Tibial nerve (tissue), 4 donors: ENCODE measurements around the gene CDKN2A. TPM values are rescaled to one million over a fixed set of nuclear protein-coding genes. Genes with fewer than 3 reads are reported as not detected.

Experiments used
- DNase-seq, 2 donors: peaks; one replicate each; pipeline ENCODE4 v3.0.0-alpha.2; 2019; ENCODE audit warnings: low spot score in 2 of 2
- H3K27ac ChIP-seq, 4 donors: fragments of 200-600 bp; sonication (generic) in 3 of 4; one replicate each; pipeline ENCODE4 v1.5.1; 2017 to 2019; ENCODE audit warnings: mild to moderate bottlenecking in 1 of 4
- H3K27me3 ChIP-seq, 2 donors: fragments of 200-600 bp; sonication (generic) in 1 of 2; one replicate each; pipeline versions ENCODE4 v1.5.1 to v1.6.0; 2017 to 2019
- H3K36me3 ChIP-seq, 3 donors: fragments of 200-600 bp; sonication (generic); one replicate each; pipeline ENCODE4 v1.5.1; 2018 to 2019
- H3K4me1 ChIP-seq, 4 donors: fragments of 200-600 bp; sonication (generic) in 3 of 4; one replicate each; pipeline ENCODE4 v1.5.1; 2017 to 2019
- H3K4me3 ChIP-seq, 4 donors: fragments of 200-600 bp; sonication (generic) in 3 of 4; one replicate each; pipeline ENCODE4 v1.5.1; 2017 to 2019; ENCODE audit warnings: mild to moderate bottlenecking in 1 of 4, moderate library complexity in 1 of 4
- H3K9me3 ChIP-seq, 4 donors: fragments of 200-600 bp; sonication (generic) in 3 of 4; one replicate each; pipeline ENCODE4 v1.5.1; 2017 to 2019
- CTCF ChIP-seq, 5 experiments: fragments of 200-600 bp in 3 of 5; fragments of 450-650 bp in 2 of 5; sonication (generic) in 3 of 5; IDR thresholded peaks; one replicate each; pipeline ENCODE4 v1.5.1; 2016 to 2019; ENCODE audit warnings: antibody characterized with exemption in 5 of 5, mild to moderate bottlenecking in 3 of 5, moderate library complexity in 2 of 5
- EP300 ChIP-seq, 2 donors: sonication (generic); formaldehyde crosslinking; IDR thresholded peaks; one replicate each; pipeline ENCODE4 v1.6.1; 2017; ENCODE audit warnings: antibody characterized with exemption in 2 of 2, mild to moderate bottlenecking in 1 of 2
- POLR2A ChIP-seq, 2 donors: fragments of 450-650 bp; IDR thresholded peaks; one replicate each; pipeline ENCODE4 v1.6.1; 2017; ENCODE audit warnings: antibody characterized with exemption in 2 of 2, mild to moderate bottlenecking in 2 of 2, moderate library complexity in 2 of 2
- WGBS, 2 donors: methylation state at CpG; one replicate each; pipeline ENCODE4 v1.1.5; 2018; 5-methylcytosine and 5-hydroxymethylcytosine counted together
- total RNA-seq, 4 donors: library from RNA; depleted of rRNA; stranded (reverse); fragments of >200 nt; gene quantifications; one replicate each; pipeline ENCODE4 v1.1.0, GENCODE V29; 2016

CDKN2A gene
- total RNA-seq, 4 donors from 2014 or later: 1.7 to 11.6 (median 2.4) TPM

DNA sequence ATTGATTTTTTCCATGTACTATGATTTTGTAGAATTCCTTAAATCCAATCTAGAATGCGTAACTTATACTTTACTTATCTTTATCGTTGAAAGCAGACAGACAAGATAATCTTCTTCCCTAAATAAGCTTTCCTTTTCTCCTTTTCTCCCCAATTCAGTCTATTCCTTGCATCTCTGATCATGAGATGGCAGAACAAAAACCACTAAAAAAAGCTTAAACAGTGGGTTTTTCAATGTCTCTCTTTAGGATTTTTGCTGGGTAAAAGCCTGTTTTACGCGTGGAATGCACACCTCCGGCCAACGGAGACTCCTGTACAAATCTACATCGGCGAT is 14.2 kb upstream of the CDKN2A start:
- peaks cover 0 to 27% of the 10 kb centered on the region in 2 donors for H3K27me3 ChIP-seq
- H3K9me3 ChIP-seq: no peaks in the 10 kb centered on the region
- H3K4me1 ChIP-seq: peaks cover 0 to 33% (median 4%) of the 10 kb centered on the region in 4 donors
- H3K27ac ChIP-seq: peak overlapping the region; percentile 51 to 86 (median 82)
- WGBS, 2 donors: 7 to 13% methylated on average over 6 to 8 of the region's 8 CpGs
- TF ChIP-seq POLR2A (IDR thresholded peaks at IDR 0.05) (no peak), EP300 (IDR thresholded peaks at IDR 0.05) (no peak), CTCF (IDR thresholded peaks at IDR 0.05) (no peak)
- H3K36me3 ChIP-seq: peaks cover 0 to 8% (median 0%) of the 10 kb centered on the region in 3 donors
- peak overlapping the region; percentile 54 to 81 (median 62) for H3K4me3 ChIP-seq
- DNase-seq: no peak

DNA sequence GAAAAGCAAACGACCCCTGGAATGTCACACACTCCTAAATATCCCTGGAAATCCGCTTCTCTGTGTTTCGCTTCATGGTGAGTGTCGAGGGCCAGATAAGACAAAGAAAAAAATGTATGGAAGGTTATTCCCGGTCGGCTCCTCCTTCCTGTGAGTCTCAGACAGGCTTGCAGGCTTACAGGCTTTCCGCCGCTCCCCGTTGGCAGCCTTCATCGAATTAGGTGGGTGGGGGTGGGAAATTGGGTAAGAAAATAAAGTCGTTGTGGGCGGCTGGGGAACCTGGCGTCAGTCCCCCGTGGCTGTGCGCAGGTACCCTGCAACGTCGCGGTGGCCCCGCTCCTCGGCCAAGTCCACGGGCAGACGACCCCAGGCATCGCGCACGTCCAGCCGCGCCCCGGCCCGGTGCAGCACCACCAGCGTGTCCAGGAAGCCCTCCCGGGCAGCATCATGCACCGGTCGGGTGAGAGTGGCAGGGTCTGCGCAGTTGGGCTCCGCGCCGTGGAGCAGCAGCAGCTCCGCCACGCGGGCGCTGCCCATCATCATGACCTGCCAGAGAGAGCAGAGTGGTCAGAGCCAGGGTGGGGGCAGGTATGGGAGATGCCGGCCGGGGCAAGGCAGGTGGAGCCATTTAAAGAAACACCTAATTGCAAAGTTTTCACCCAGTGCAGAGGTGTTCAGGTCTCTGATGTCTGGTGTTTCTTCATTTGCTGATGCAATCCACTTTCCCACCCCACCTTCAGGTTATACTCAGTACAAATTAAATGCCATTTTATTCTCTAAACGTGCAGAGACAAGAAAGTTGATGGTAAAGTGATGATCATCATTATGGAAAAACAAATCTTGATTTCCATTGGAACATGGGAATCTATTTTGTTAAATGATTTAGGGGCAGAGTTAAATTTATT is 11.8 kb upstream of the CDKN2A start:
- WGBS, 2 donors: 27 to 36% methylated on average over 39 to 44 of the region's 44 CpGs
- peak overlapping the region in 2 of 4 donors; percentile 7 to 13 for H3K4me3 ChIP-seq
- H3K27me3 ChIP-seq: peaks cover 0 to 27% of the 10 kb centered on the region in 2 donors
- no peak for TF ChIP-seq POLR2A (IDR thresholded peaks at IDR 0.05)
- no peak for TF ChIP-seq EP300 (IDR thresholded peaks at IDR 0.05)
- TF ChIP-seq CTCF (IDR thresholded peaks at IDR 0.05): no peak
- peaks cover 0 to 8% (median 0%) of the 10 kb centered on the region in 3 donors for H3K36me3 ChIP-seq
- no peaks in the 10 kb centered on the region for H3K9me3 ChIP-seq
- peaks cover 0 to 33% (median 4%) of the 10 kb centered on the region in 4 donors for H3K4me1 ChIP-seq
- no peak overlapping the region for H3K27ac ChIP-seq
- no peak for DNase-seq

DNA sequence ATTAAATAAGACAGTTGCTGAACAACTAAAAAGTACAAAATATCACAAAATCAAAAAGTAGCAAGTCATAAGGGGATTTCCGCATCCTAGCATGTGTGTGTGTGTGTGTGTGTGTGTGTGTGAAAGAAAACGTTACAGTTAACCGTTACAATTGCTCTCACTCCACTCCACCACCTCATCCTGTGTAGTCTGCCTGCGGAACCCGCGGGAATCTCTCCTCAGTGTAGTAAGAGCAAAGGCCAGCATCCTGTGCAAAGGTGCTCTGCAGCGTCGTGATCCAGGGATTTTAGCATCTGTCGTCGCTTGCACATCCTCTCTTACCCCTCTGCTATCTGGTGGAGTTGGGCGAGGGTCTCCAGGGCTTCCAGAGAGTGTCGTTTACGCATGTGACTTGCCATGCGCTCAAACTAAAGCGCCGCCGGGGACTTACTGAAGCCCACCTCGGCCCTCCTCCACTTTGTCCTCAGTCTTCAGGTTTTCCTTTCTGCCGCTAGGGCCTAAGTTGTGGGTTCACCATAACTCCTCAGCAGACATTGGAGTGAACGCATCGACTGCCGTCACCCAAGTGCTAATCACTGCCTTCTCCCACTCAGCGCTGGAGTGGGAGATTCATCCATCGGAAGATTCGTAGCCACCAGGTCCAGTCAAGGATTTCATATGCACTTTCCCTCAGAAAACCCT is 11.0 kb upstream of the CDKN2A start:
- WGBS, 2 donors: 50 to 69% methylated on average over 25 of the region's 25 CpGs
- H3K9me3 ChIP-seq: no peaks in the 10 kb centered on the region
- TF ChIP-seq CTCF (IDR thresholded peaks at IDR 0.05) (no peak), POLR2A (IDR thresholded peaks at IDR 0.05) (no peak), EP300 (IDR thresholded peaks at IDR 0.05) (no peak)
- H3K4me3 ChIP-seq: no peak overlapping the region
- DNase-seq: no peak
- H3K36me3 ChIP-seq: peaks cover 0 to 8% (median 0%) of the 10 kb centered on the region in 3 donors
- peaks cover 0 to 25% (median 4%) of the 10 kb centered on the region in 4 donors for H3K4me1 ChIP-seq
- no peak overlapping the region for H3K27ac ChIP-seq
- peaks cover 0 to 27% of the 10 kb centered on the region in 2 donors for H3K27me3 ChIP-seq

GRCh38 chr9:22002038-22002437 is 7.8 kb upstream of the CDKN2A start:
- no peak overlapping the region for H3K4me3 ChIP-seq
- TF ChIP-seq CTCF (IDR thresholded peaks at IDR 0.05) (no peak), POLR2A (IDR thresholded peaks at IDR 0.05) (no peak), EP300 (IDR thresholded peaks at IDR 0.05) (no peak)
- whole genome bisulfite sequencing, 2 donors: 42 to 67% methylated on average over 1 of the region's 1 CpG
- peaks cover 0 to 25% of the 10 kb centered on the region in 2 donors for H3K27me3 ChIP-seq
- no peak overlapping the region for H3K27ac ChIP-seq
- H3K4me1 ChIP-seq: peaks cover 0 to 10% (median 0%) of the 10 kb centered on the region in 4 donors
- peaks cover 0 to 8% (median 0%) of the 10 kb centered on the region in 3 donors for H3K36me3 ChIP-seq
- H3K9me3 ChIP-seq: no peaks in the 10 kb centered on the region
- DNase-seq: no peak

DNA sequence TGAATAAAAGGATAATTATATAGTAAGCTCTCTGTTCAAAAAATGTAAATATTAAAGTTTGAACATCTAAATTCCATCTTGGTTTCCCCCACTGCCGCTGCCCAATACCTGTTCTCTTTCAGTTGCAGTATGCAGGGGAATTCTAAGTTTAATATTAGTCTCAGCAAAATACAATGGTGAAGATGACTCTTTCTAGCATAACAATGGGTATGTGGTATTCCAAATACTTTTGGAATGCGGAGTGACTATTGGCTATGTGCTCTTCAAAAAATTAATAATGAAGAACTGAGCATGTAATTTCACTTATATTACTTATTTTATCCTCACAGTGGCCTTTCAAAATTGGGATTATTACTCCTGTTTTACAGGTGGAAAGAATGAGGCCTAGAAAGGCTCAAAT is 3.8 kb upstream of the CDKN2A start:
- H3K36me3 ChIP-seq: no peaks in the 10 kb centered on the region
- no peaks in the 10 kb centered on the region for H3K9me3 ChIP-seq
- TF ChIP-seq CTCF (IDR thresholded peaks at IDR 0.05) (no peak), POLR2A (IDR thresholded peaks at IDR 0.05) (no peak), EP300 (IDR thresholded peaks at IDR 0.05) (no peak)
- no peak for DNase-seq
- H3K27ac ChIP-seq: no peak overlapping the region
- H3K4me1 ChIP-seq: peaks cover 0 to 18% (median 5%) of the 10 kb centered on the region in 4 donors
- H3K4me3 ChIP-seq: no peak overlapping the region
- H3K27me3 ChIP-seq: peaks cover 0 to 11% of the 10 kb centered on the region in 2 donors
- 85% methylated on average over 2 of the region's 2 CpGs for WGBS, 2 donors
